ENCODE results near the gene NSUN2. TPM values are rescaled to one million over a fixed set of nuclear protein-coding genes. Genes with fewer than 3 reads are reported as not detected.

Gene NSUN2
- total RNA-seq, 1 donor from 2014 or later = 78.8 TPM

DNA sequence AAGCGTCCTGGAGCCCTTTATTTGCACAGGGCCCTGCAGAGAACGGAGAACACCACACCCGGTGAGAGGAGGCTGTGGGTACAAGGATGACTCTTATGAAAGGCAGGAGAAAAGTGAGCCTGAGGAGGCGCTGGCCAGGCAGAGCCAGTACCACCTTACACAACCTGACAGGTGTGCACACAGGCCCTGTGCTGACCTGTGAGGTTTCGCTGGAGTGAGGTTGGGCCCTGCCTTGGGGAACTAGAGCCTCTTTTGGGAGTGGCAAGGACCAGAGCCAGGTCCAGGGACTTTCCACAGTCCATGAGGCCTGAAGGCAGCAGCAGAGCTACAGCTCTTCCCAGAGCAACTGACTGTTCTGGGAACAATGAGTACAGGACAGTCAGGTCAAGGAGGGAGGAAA is 3.4 kb upstream of the NSUN2 start:
- DNase-seq (ENCODE audit: low read depth) = no peak
- Mint-ChIP-seq H3K4me3 (ENCODE audit: unreplicated experiment) (no peak overlapping the region), H3K4me1 (ENCODE audit: low read depth, unreplicated experiment) (peaks cover 12% of the 10 kb centered on the region), H3K9me3 (ENCODE audit: unreplicated experiment) (no peaks in the 10 kb centered on the region), H3K27ac (ENCODE audit: unreplicated experiment) (peak overlapping the region; percentile 75), H3K27me3 (ENCODE audit: low read depth, unreplicated experiment) (no peaks in the 10 kb centered on the region), H3K36me3 (ENCODE audit: low read depth, unreplicated experiment) (peaks cover 5% of the 10 kb centered on the region)
- Histone ChIP-seq H3K4me2 (ENCODE audit: low read length) (no peak overlapping the region), H3K27ac (ENCODE audit: low read depth, low read length) (no peak overlapping the region), H3K4me1 (ENCODE audit: insufficient read depth, low read length) (peaks cover 7% of the 10 kb centered on the region), H3K36me3 (ENCODE audit: insufficient read depth, low read length) (no peaks in the 10 kb centered on the region), H3K9me3 (ENCODE audit: insufficient read depth, low read depth, low read length) (no peaks in the 10 kb centered on the region), H3K79me2 (ENCODE audit: insufficient read depth, low read length) (peaks cover 75% of the 10 kb centered on the region), H3K9ac (ENCODE audit: low read length) (no peak overlapping the region), H3K4me3 (ENCODE audit: insufficient read depth, low read depth, low read length) (no peak overlapping the region), H3K27me3 (ENCODE audit: insufficient read depth, low read length) (no peaks in the 10 kb centered on the region), H2AFZ (ENCODE audit: low read depth, low read length) (no peak overlapping the region), H4K20me1 (ENCODE audit: insufficient read depth, low read length) (peaks cover 61% of the 10 kb centered on the region)
- FAIRE-seq = no peak
- TF ChIP-seq EZH2 (IDR thresholded peaks at IDR 0.05; ENCODE audit: insufficient read depth, low read length) = no peak
- TF ChIP-seq, protein P1, sequence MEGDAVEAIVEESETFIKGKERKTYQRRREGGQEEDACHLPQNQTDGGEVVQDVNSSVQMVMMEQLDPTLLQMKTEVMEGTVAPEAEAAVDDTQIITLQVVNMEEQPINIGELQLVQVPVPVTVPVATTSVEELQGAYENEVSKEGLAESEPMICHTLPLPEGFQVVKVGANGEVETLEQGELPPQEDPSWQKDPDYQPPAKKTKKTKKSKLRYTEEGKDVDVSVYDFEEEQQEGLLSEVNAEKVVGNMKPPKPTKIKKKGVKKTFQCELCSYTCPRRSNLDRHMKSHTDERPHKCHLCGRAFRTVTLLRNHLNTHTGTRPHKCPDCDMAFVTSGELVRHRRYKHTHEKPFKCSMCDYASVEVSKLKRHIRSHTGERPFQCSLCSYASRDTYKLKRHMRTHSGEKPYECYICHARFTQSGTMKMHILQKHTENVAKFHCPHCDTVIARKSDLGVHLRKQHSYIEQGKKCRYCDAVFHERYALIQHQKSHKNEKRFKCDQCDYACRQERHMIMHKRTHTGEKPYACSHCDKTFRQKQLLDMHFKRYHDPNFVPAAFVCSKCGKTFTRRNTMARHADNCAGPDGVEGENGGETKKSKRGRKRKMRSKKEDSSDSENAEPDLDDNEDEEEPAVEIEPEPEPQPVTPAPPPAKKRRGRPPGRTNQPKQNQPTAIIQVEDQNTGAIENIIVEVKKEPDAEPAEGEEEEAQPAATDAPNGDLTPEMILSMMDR (IDR thresholded peaks at IDR 0.05; ENCODE audit: insufficient read depth, low read depth, low read length) = no peak

DNA sequence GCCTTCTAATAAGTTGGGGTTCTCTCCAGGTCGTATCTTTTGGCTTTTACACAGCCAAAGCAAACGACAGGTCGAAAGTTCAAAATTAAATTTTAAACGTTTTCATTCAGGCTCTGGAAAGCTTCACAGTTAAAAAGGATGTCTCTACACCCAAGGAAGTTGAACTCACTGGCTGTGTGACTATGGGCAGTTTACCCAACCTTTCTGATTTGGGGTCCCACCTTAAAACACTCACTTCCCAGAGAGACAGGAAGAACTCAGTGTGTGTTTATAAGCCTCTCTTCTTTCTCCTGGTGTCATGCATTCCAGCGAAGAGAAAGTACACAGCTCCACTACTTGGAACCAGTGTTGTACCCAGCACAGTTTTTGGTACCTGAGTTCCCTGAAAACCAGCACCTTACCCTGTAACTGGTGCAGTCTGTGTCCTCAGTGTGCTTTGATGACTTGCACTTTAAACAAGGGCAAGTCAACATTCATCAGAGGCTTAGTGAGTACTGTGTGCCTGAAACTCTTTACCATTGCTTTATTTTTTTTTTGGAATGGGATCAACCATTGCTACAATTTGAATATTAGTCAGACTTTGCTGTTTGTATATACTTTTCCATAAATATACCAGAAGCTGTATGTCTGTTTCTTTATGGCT is 2.1 kb upstream of the NSUN2 start:
- no peak for TF ChIP-seq EZH2 (IDR thresholded peaks at IDR 0.05; ENCODE audit: insufficient read depth, low read length)
- TF ChIP-seq, protein P1 (IDR thresholded peaks at IDR 0.05; ENCODE audit: insufficient read depth, low read depth, low read length) = no peak
- peaks cover 7% of the 10 kb centered on the region for H3K36me3 ChIP-seq (ENCODE audit: insufficient read depth, low read length)
- H3K79me2 ChIP-seq (ENCODE audit: insufficient read depth, low read length) = peaks cover 81% of the 10 kb centered on the region
- H3K4me1 ChIP-seq (ENCODE audit: insufficient read depth, low read length) = peaks cover 7% of the 10 kb centered on the region
- Mint-ChIP-seq H3K27me3 (ENCODE audit: low read depth, unreplicated experiment) (no peaks in the 10 kb centered on the region), H3K36me3 (ENCODE audit: low read depth, unreplicated experiment) (peaks cover 10% of the 10 kb centered on the region), H3K9me3 (ENCODE audit: unreplicated experiment) (no peaks in the 10 kb centered on the region), H3K4me3 (ENCODE audit: unreplicated experiment) (peak overlapping the region; percentile 81), H3K4me1 (ENCODE audit: low read depth, unreplicated experiment) (peaks cover 21% of the 10 kb centered on the region), H3K27ac (ENCODE audit: unreplicated experiment) (no peak overlapping the region)
- peaks cover 68% of the 10 kb centered on the region for H4K20me1 ChIP-seq (ENCODE audit: insufficient read depth, low read length)
- peak overlapping the region; percentile 98 for H3K4me2 ChIP-seq (ENCODE audit: low read length)
- DNase-seq (ENCODE audit: low read depth) = no peak
- H3K27ac ChIP-seq (ENCODE audit: low read depth, low read length) = no peak overlapping the region
- H3K4me3 ChIP-seq (ENCODE audit: insufficient read depth, low read depth, low read length) = no peak overlapping the region
- H3K27me3 ChIP-seq (ENCODE audit: insufficient read depth, low read length) = no peaks in the 10 kb centered on the region
- H2AFZ ChIP-seq (ENCODE audit: low read depth, low read length) = no peak overlapping the region
- H3K9me3 ChIP-seq (ENCODE audit: insufficient read depth, low read depth, low read length) = no peaks in the 10 kb centered on the region
- FAIRE-seq = no peak
- H3K9ac ChIP-seq (ENCODE audit: low read length) = no peak overlapping the region

GRCh38 chr5:6634306-6634705 is 1.5 kb upstream of the NSUN2 start:
- Mint-ChIP-seq H3K4me1 (ENCODE audit: low read depth, unreplicated experiment) (peaks cover 21% of the 10 kb centered on the region), H3K9me3 (ENCODE audit: unreplicated experiment) (no peaks in the 10 kb centered on the region), H3K36me3 (ENCODE audit: low read depth, unreplicated experiment) (peaks cover 13% of the 10 kb centered on the region), H3K27ac (ENCODE audit: unreplicated experiment) (peak overlapping the region; percentile 53), H3K27me3 (ENCODE audit: low read depth, unreplicated experiment) (no peaks in the 10 kb centered on the region), H3K4me3 (ENCODE audit: unreplicated experiment) (peak overlapping the region; percentile 93)
- Histone ChIP-seq H3K27me3 (ENCODE audit: insufficient read depth, low read length) (no peaks in the 10 kb centered on the region), H4K20me1 (ENCODE audit: insufficient read depth, low read length) (peaks cover 74% of the 10 kb centered on the region), H3K9ac (ENCODE audit: low read length) (peak overlapping the region; percentile 98), H3K9me3 (ENCODE audit: insufficient read depth, low read depth, low read length) (no peaks in the 10 kb centered on the region), H3K4me2 (ENCODE audit: low read length) (peak overlapping the region; percentile 98), H3K4me1 (ENCODE audit: insufficient read depth, low read length) (peaks cover 7% of the 10 kb centered on the region), H3K79me2 (ENCODE audit: insufficient read depth, low read length) (peaks cover 87% of the 10 kb centered on the region), H3K4me3 (ENCODE audit: insufficient read depth, low read depth, low read length) (peak overlapping the region; percentile 86), H2AFZ (ENCODE audit: low read depth, low read length) (no peak overlapping the region), H3K36me3 (ENCODE audit: insufficient read depth, low read length) (peaks cover 13% of the 10 kb centered on the region), H3K27ac (ENCODE audit: low read depth, low read length) (no peak overlapping the region)
- TF ChIP-seq, protein P1 (IDR thresholded peaks at IDR 0.05; ENCODE audit: insufficient read depth, low read depth, low read length) = no peak
- TF ChIP-seq EZH2 (IDR thresholded peaks at IDR 0.05; ENCODE audit: insufficient read depth, low read length) = no peak
- no peak for FAIRE-seq
- no peak for DNase-seq (ENCODE audit: low read depth)
